Measurements from ENCODE around the gene WDR46.
A peak's percentile ranks its signal among the peaks of the same experiment; 100 is the strongest.

The WDR46 gene

GRCh38 chr6:33280539-33280938, 8.5 kb downstream of the WDR46 start:
- H3K4me3 ChIP-seq (ENCODE audit: low read length) = no peak overlapping the region
- TF ChIP-seq CTCF (conservative IDR thresholded peaks at IDR 0.05; ENCODE audit: low read length) = no peak
- DNase-seq (ENCODE audit: low read depth) = no peak

- peak; percentile 57 for TF ChIP-seq CTCF (conservative IDR thresholded peaks at IDR 0.05; ENCODE audit: low read length)
- DNase-seq (ENCODE audit: low read depth) = peak; percentile 34
- H3K4me3 ChIP-seq (ENCODE audit: low read length) = no peak overlapping the region
Measured at GRCh38 chr6:33279971-33280511, 9.0 kb downstream of the WDR46 start.

- H3K4me3 ChIP-seq (ENCODE audit: low read length) = no peak overlapping the region
- no peak for DNase-seq (ENCODE audit: low read depth)
- TF ChIP-seq CTCF (conservative IDR thresholded peaks at IDR 0.05; ENCODE audit: low read length) = no peak
Measured at GRCh38 chr6:33279257-33279695, 9.8 kb downstream of the WDR46 start.

GRCh38 chr6:33278810-33279209, 10.2 kb downstream of the WDR46 start:
- no peak overlapping the region for H3K4me3 ChIP-seq (ENCODE audit: low read length)
- TF ChIP-seq CTCF (conservative IDR thresholded peaks at IDR 0.05; ENCODE audit: low read length) = no peak
- DNase-seq (ENCODE audit: low read depth) = no peak

GRCh38 chr6:33278392-33278741, 10.7 kb downstream of the WDR46 start:
- no peak overlapping the region for H3K4me3 ChIP-seq (ENCODE audit: low read length)
- DNase-seq (ENCODE audit: low read depth) = no peak
- no peak for TF ChIP-seq CTCF (conservative IDR thresholded peaks at IDR 0.05; ENCODE audit: low read length)

GRCh38 chr6:33277663-33278391, 11.2 kb downstream of the WDR46 start:
- peak overlapping the region; percentile 62 for H3K4me3 ChIP-seq (ENCODE audit: low read length)
- no peak for TF ChIP-seq CTCF (conservative IDR thresholded peaks at IDR 0.05; ENCODE audit: low read length)

More at GRCh38 chr6:33277663-33278391, 11.2 kb downstream of the WDR46 start:
- no peak for DNase-seq (ENCODE audit: low read depth)
